Stimulated activated naive CD8-positive, alpha-beta T cell treated with anti-CD3 and anti-CD28 coated beads, Interleukin-15, Interleukin-2, amounts not matched to agents 100 U/mL and 50 U/mL, for 24 hours (primary cell): ENCODE measurements around the gene KSR1.
"Not testable (repeated sequence)": the region's sequence is repeated elsewhere in the genome, so short reads cannot be mapped to it uniquely, and the experiment has no call there.

ENCODE experiments used
- ATAC-seq: fragments of 150-1000 bp; cut with Tn5 transposase; one replicate; pipeline ENCODE4 v1.10.0; 2021
- DNase-seq: peaks from one replicate; pipeline ENCODE4 v3.0.0; 2021

Gene KSR1

DNA sequence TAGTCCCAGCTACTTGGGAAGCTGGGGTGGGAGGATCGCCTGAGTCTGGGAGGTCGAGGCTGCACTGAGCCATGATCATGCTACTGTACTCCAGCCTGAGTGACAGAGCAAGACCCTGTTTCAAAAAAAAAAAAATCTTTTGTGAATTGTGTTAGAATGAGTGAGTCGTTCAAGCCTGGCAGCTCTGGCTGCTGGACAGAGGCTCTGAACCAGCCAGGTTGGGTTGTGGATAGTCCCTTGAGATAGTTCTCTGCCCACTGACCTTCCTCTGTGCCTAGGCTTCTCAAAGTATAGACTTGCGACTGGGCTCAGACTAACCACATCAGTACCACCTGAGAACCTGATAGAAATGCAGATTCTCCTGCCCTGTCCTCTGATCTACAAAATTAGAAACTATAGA, 2.2 kb upstream of the KSR1 start:
- DNase-seq (no peak), ATAC-seq (no peak)

DNA sequence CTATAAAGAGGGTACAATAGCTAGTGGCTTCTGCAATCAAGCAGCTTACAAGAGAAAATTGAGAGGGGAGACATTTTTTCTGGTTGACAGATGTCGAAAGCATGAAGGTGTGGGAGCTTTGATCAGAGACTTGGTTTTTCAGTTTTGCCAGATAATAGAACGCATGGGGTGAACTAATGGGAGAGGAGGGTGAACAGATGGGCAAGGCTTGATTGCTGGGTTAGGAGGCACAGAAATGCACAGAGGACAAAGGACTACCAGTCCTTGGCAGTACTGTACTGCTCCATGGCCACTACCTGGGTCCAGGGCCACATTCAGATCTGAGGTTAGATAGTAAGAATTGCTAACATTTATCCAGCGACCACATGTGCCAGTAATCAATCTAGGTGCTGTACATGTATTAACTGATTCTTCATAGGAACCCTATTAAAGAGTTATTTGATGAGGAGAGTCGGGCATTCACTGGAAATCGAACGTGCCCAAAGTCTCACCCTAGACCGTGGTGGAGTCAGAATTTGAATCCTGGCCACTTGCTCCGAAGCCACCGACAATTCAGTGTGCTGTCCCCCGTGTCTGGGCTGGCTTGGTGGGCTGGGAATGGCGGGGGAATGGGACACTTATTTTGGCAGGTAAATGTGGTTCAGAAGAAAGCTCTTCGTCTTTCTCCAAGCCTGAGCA, 873 bp upstream of the KSR1 start:
- DNase-seq (no peak), ATAC-seq (no peak)

DNA sequence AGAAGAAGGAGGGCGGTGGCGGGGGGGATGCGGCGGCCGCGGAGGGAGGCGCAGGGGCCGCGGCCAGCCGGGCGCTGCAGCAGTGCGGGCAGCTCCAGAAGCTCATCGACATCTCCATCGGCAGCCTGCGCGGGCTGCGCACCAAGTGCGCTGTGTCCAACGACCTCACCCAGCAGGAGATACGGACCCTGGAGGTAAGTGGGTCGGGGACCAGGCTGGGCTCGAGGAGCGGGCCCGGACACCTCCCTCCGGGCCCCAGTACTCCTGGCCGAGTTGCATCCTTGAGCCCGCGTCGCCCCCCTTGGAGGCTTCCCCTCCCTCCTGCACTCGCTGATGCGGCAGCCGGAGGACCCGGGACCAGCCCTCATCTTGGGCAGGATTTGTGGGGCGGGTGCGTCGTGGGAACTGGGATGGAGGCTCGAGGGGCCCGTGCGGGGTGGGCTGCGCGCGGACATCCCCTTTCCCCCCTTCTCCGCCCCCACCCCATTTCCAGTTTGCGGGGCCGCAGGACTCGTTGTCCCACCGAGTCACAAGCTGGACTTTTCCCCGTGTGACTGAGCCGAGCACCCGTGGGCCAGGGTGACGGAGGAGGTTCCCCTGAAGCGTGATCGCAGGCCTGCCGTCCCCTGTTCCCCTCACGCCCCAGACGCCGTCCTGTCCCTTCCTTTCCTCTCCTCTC, 572 bp downstream of the KSR1 start:
- ATAC-seq: no peak
- DNase-seq: no peak

GRCh38 chr17:27457360-27457715, 1.1 kb downstream of the KSR1 start:
- DNase-seq: no peak

DNA sequence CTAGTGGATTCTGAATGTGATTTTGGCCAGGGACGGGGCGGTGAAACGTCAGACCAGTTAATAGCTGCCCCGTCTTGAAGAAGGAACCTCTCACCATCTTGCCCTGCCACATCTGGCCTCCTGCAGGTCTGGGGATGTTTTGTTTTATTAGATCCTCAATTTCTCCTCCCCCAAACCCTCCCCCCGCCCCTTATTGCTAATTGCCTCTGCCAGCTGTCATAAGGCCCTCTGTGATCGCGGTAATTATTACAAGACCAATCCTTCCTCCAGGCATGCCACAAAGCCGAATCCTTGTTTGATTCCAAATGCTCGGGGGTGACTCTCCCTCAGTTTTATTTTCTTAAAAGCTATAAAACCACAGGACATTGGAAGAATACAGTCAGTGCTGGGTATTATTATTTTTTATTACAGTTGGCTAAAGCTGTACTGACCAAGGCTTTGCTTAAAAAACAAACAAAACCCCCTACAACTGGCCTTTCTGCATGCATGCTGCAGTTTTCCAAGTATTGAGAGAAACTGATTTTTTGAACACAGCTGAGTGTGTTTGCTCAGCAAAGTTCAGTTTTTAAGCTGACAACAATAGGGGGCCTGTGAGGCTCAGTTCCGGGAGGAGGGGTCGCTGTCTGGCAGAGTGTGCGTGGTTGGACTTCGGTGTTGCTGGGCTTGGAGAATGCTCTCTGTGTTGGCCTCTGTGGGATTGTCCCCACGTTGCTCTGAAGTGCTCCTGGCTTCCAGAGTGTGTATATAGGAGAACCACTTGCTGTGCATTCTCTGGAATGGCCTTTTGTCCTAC, 1.7 kb downstream of the KSR1 start:
- ATAC-seq (no peak), DNase-seq (no peak)

More at GRCh38 chr17:27457360-27457715, 1.1 kb downstream of the KSR1 start:
- no peak for ATAC-seq

GRCh38 chr17:27458524-27458908, 2.3 kb downstream of the KSR1 start:
- DNase-seq (no peak), ATAC-seq (no peak)

DNA sequence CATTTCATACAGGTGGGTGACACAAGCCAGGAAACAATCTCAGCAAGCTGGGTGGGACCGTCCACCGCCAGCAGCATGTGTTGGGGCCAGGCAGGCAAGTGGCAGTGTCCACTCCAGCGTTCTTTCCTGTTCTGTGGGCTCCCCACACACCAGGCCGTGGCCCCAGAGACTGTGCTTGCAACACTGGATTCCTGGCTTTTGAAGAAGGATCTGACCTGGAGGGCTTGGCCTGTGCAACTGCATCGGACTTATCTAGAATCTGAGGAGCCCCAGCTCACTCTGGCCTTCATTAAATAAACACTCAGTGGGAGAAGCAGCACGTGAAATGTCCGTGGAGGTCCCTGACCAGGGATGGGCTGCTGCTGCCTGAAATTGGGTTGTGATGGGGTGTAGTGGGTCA, 3.2 kb downstream of the KSR1 start:
- ATAC-seq (no peak), DNase-seq (no peak)

GRCh38 chr17:27460196-27460725, 4.0 kb downstream of the KSR1 start:
- ATAC-seq: no peak
- no peak for DNase-seq

DNA sequence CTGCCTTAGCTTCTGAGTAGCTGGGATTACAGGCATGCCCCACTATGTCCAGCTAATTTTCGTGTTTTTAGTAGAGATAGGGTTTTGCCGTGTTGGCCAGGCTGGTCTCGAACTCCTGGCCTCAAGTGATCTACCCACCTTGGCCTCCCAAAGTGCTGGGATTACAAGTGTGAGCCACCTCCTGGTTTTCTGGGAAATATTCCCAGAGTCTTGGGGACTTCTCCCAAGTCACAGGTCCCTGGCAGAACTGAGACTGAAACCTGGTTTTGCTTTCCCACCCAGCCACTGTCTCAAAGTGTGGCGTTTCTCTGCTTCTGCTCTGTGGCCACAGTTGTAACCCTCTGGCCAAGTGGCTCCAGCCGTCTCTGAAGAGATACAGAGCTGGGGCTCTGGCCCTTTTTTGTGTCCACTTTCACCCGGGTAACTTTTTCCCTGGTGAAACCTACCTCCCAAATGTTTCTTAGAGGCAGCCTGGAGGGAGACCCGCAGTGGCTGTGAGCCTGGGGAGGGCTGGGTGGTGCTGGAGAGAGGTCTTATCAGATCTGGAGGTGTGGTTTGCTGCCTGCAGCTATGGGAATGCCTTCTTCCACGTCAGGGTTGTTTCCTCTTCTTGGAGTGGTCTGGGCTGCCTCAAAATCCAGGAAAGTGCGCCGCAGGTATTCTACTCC, 5.1 kb downstream of the KSR1 start:
- DNase-seq: no peak
- no peak for ATAC-seq

DNA sequence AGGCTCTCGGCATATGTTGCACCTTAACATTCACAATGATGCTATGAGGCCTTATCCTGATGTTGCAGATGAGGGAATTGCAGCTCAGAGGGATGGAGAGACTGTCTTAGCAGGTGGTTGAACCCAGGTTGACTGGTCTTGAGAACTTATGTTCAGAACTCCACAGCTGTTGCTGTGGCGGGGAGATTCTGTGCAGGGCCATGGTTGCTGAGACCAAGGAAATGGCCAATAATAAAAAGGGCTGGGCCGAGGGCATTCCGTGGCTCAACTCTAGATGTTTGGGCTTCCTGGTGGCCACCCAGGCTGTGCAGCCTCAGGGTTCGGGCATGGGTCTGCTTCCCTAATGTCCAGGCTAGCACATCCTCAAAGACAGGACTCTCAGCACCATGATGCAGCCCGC, 5.9 kb downstream of the KSR1 start:
- ATAC-seq: no peak
- no peak for DNase-seq

DNA sequence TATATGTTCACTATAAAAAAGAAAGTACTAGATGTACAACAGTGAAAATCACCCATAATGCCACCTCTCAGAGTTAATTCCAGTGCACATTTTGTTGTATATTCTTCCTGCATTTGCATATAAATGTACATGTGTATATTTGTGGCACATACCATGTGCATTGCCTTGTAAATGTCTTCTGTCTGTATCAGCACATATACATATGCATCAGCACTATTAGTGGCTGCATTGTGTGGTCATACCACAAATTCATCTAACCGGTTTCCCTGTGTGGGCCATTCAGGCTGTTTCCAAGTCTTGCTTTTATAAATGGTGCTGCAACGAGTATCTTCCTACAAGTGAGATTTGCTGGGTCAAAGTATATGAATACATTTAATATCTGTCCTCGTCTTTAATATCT, 6.5 kb downstream of the KSR1 start:
- DNase-seq: no peak
- no peak for ATAC-seq

GRCh38 chr17:27463235-27463677, 7.0 kb downstream of the KSR1 start:
- no peak for DNase-seq
- ATAC-seq: no peak

DNA sequence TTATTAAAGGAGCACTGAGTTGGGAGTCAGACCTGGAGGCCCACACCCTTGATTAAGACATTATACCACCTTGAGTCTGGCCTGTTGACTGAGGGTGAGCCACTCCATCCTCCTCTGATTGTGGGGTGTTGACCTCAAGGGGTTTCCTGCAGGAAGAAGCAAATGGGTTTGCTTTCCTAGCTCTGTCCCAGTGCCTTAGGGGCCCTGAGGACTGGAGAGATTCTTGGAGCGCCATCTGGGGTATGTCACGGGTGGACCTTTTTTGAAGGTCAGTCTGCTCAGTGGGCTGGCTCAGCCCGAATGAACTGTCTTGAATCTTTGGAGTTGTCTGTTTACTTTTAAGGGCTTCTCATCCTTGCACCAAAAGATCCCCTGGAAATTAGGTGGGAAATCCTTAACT, 7.8 kb downstream of the KSR1 start:
- DNase-seq, ATAC-seq: not testable (repeated sequence)

- no peak for DNase-seq
- no peak for ATAC-seq
Measured at GRCh38 chr17:27464431-27464830, 8.2 kb downstream of the KSR1 start.

- ATAC-seq, DNase-seq: not testable (repeated sequence)
Measured at GRCh38 chr17:27465875-27466274, 9.6 kb downstream of the KSR1 start.

DNA sequence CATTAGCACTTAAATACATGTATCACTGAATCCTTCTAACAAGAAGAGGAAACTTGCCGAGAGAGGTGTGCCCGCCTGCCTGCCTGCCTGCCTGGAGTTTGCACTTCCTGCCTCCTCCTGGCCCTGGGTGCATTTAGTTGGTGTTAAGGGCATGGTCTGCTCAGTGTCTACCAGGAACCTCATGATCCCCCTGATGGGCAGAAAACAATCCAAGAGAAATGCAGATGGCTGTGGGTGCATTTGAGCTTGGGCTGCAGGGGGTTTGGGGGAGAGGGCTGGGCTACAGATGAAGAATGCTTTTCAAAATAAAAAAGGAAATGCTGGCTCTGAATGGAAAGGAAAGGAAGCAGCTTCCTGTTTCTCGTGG, 10.1 kb downstream of the KSR1 start:
- ATAC-seq (peak; percentile 33), DNase-seq (no peak)

- DNase-seq (peak; percentile 80), ATAC-seq (peak; percentile 90)
Measured at GRCh38 chr17:27466743-27467375, 10.6 kb downstream of the KSR1 start.

DNA sequence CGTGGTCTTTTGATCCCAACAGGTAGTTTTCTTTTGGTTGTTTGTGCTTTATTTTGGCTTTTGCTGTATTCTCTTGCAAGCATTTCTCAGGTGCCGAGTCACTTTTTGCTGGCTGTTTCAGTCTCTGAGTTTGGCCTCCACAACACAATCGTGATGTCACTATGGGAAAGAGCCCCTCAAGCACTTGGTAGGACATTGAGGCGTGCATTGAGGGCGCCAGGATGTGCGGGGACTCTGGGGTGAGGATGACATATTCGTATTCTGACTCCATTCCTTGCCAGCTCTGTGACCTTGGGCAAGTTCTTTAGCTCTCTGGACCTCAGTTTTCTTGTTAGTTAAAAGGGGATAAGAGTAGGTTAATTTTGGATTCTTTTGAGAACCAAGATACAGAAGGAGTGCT, 13.0 kb downstream of the KSR1 start:
- DNase-seq (no peak), ATAC-seq (no peak)

GRCh38 chr17:27471321-27472269, 15.3 kb downstream of the KSR1 start:
- ATAC-seq (peak; percentile 71), DNase-seq (peak; percentile 87)

- ATAC-seq: peak; percentile 65
- DNase-seq: no peak
Measured at GRCh38 chr17:27473190-27473747, 17.0 kb downstream of the KSR1 start.
